Activated CD4-positive, CD25-positive, alpha-beta regulatory T cell (primary cell): ENCODE measurements around the gene SLIT3.

Experiments used
- DNase-seq, 4 experiments: peaks; one replicate each; lab custom pipeline; 2025; lab: John Stamatoyannopoulos, UW

The SLIT3 gene

GRCh38 chr5:168865968-168866367 is 435.0 kb downstream of the SLIT3 start:
- DNase-seq = no peak

GRCh38 chr5:168863021-168863420 is 437.9 kb downstream of the SLIT3 start:
- no peak for DNase-seq

- DNase-seq = no peak
Measured at GRCh38 chr5:168860503-168860902, 440.4 kb downstream of the SLIT3 start.

- no peak for DNase-seq
Measured at GRCh38 chr5:168860081-168860480, 440.9 kb downstream of the SLIT3 start.

GRCh38 chr5:168859471-168859870 is 441.5 kb downstream of the SLIT3 start:
- no peak for DNase-seq

DNA sequence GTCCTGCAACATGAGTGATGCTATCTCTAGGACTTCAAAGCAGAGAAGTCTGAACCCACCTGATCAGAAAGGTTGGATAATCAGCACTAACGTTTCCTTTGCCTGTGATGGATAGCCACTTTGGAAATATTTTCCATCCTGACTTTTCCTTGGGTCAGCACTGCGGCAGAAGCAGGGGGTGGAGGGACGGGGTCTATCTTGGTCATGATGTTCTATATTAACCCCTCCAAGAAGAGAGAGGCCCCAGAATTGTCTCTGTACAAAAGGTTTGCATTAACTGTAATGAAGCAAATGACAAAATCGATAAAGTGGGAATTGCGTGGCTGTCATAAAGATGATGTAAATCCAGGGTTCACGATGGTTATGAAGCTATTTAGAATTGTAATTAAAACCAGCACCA is 441.9 kb downstream of the SLIT3 start:
- DNase-seq = no peak

DNA sequence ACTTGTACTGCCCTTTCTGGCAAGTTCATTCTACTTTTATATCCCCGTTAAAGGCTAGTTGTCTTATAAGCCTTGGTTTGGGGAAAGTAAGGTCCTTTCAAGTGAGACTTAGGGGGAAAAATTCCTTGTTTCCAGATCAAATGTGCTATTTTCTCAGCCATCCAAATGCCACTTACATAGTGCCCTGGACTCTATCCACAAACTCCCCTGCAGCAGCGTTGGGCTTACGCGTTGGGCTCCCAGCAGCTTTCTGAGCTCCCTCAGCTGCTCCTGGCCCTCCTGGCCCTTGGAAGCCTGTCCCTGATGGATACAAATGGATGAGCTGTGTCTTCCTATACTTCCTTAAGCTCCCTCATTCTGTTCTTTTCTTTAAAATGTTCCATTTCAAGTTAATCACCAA is 442.6 kb downstream of the SLIT3 start:
- DNase-seq = no peak

GRCh38 chr5:168853972-168854371 is 447.0 kb downstream of the SLIT3 start:
- no peak for DNase-seq

- DNase-seq = no peak
Measured at GRCh38 chr5:168852329-168852728, 448.6 kb downstream of the SLIT3 start.

- DNase-seq = no peak
Measured at GRCh38 chr5:168851902-168852321, 449.0 kb downstream of the SLIT3 start.

DNA sequence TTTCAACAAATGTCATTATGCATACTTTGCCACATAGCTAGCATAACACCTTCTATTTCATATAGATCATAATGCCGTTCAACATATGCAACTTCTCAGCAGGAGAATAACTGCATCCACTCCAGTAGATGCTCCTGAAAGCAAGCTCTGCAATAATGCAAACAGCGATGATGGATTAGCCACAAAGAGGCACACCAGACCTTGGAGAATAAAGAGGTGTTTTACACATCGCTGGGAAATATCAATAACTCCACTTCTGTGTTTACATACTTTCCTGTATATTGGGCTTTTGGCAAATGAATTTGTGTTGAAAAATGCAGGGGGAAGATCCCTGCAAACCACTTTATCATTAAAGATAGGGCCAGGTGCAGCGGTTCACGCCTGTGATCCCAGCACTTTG is 450.3 kb downstream of the SLIT3 start:
- DNase-seq = no peak

- DNase-seq = no peak
Measured at GRCh38 chr5:168848569-168848968, 452.4 kb downstream of the SLIT3 start.

DNA sequence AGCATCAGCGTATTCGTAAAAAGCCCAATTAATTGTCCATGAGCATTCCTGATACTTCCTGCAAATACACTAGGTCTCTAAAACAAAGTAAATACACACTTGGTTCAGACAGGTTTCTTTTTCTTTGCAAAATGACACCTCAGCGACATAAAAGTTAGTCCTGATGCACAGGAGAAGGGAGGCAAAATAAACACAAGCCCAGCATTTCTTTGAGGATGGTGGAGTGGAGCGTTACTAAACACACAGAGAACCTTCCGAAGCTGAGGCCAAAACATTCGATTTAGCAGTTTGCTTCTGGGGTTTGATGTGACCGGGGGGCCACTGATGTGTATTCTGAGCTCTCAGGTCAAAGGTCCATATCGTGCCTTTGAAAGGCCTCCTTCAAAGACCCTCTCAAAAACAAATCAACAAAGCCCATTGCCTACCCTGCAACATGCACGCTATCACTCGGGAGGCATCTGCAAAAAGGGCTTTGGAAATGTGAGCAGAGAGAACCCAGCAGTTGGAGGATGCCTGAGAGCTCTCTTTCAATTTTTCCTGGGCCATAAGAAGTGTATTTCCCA is 453.3 kb downstream of the SLIT3 start:
- no peak for DNase-seq

DNA sequence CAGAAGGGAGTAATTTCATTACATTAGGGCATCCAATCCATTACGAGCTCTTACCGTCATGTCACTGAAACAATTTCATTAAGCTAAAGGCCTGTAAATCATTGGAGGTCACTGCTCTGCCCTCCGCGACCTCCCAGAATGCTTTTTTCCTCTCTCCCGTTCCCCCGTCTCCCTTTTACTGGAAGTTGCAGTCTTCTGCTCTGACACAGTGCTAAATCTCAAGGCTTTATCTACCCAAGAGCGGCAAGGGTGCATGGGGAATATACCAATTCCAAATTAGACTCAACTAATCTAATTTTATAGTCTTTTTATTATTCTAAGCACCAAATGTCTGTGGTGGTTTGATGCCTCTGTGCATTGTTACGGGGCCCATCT is 456.0 kb downstream of the SLIT3 start:
- no peak for DNase-seq

GRCh38 chr5:168844016-168844921 is 456.7 kb downstream of the SLIT3 start:
- DNase-seq = no peak

DNA sequence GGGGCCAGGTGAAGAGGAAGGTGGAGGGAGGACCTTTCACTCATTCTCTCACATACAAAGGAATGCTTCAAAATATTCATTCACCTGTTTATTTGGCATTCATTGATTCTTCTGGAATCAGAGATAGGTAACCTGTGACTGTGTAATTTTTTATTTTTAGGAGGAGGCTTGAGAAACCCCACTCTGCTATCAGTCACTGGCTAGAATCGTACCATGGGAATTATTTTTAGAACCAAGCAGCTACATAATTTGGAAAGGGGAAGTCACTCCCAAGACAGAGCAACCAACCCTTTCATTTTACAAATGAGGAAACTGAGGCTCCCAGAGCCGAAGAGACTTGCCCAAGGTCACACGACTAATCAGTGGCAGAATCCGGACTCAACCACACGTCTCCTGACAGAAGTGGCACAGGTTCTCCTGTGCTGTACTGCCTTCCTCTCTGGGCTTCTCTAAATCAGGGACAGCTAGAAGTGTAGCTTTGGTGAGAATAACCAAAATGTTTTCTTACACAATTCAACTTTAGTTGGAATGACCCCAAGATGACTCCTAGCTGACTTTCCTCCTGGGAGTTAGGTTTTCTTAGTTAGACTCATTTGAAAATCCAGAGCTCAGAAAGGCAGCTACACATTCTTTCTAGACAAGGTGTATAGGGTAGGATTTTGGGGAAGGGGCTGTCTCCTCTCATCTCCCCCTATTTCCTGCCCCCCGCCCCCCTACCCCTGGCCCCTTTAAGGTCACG is 457.5 kb downstream of the SLIT3 start:
- DNase-seq = no peak

GRCh38 chr5:168842571-168843205 is 458.3 kb downstream of the SLIT3 start:
- no peak for DNase-seq

GRCh38 chr5:168837852-168838251 is 463.1 kb downstream of the SLIT3 start:
- DNase-seq = no peak

GRCh38 chr5:168836603-168837231 is 464.2 kb downstream of the SLIT3 start:
- no peak for DNase-seq

- no peak for DNase-seq
Measured at GRCh38 chr5:168833936-168834335, 467.0 kb downstream of the SLIT3 start.

DNA sequence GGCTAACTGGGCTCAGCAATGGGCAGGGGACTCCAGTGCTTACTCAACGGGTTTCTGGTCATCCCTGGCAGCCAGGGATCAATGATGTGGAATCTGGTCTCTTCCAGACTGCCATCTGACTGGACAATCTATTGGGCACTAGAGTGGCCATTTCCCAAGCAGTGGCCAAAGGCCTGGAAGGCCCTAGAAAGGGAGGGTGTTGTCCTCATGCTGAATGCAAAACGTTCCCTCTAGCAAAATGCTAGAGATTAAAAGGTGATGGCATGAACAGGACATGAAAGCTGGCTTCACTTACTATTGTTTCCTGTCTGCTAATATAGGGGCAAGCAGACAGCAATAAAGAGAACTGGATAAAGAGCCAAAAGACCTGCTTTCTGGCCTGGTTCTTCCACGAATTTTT is 467.6 kb downstream of the SLIT3 start:
- DNase-seq = no peak

DNA sequence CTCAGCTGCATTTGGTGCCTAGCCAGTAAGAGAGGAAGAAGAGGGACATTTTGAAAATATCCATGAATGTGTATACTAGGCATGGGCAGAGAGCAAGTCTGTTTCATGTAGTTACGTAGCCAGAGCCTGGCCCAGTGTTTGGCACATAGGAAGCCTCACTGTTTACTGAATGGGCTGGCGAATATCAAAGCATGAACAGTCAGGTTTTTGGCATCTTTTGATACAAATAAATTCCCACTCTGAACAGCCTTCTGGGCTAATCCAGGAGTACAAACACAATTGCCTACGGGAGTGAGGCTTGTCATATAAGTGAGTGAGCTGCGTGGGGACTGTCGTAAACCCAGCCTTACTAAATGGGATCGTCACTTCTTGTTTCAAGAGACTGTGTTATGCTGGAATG is 468.6 kb downstream of the SLIT3 start:
- DNase-seq = no peak
